Left colon (tissue), 2 donors: ENCODE measurements around the gene NBPF3. TPM values are rescaled to one million over a fixed set of nuclear protein-coding genes. Genes with fewer than 3 reads are reported as not detected.
"Not testable (repeated sequence)": the region's sequence is repeated elsewhere in the genome, so short reads cannot be mapped to it uniquely, and the experiment has no call there.

Source experiments
- ATAC-seq: fragments of 200-7000 bp; cut with Tn5 transposase; one replicate; pipeline ENCODE4 v1.9.1; 2020; ENCODE audit warnings: mild to moderate bottlenecking, moderate library complexity
- DNase-seq, 2 donors: peaks; one replicate each; pipeline ENCODE4 v3.0.0-alpha.2; 2020
- intact Hi-C, 2 donors: fragments of 100-400 bp; cut with DNase I in 1 of 2; cut with micrococcal nuclease in 1 of 2; formaldehyde crosslinking; loops; one replicate each; pipeline versions ENCODE4 v1.11.2 to v1.14.0; 2022; cut with DNase I, micrococcal nuclease
- total RNA-seq, 2 donors: library from RNA; stranded (reverse); fragmentation: NEBNext Ultra II Directional; extraction: Animal tissue kit (Norgen Biotek cat#: 25700); gene quantifications; one replicate each; pipeline ENCODE4 v1.2.1, GENCODE V29; 2021
- donor health status: DM: no; HTN: no; CAD: no.
- donor health status: DM: yes; HTN: yes; CAD: no.

NBPF3 gene
- total RNA-seq, 2 donors from 2014 or later = 4.4 to 9.5 TPM

GRCh38 chr1:21436488-21437340 is 3.2 kb upstream of the NBPF3 start:
- ATAC-seq (peak; percentile 50), DNase-seq (peak; percentile 20 to 34)
- intact Hi-C loops = no loop called here

GRCh38 chr1:21437341-21437640 is 2.6 kb upstream of the NBPF3 start:
- intact Hi-C loops = no loop called here
- no peak for DNase-seq
- ATAC-seq = no peak

GRCh38 chr1:21438646-21439312 is 1.2 kb upstream of the NBPF3 start:
- ATAC-seq, DNase-seq, intact Hi-C loops: not testable (repeated sequence)

GRCh38 chr1:21439345-21439720 is 604 bp upstream of the NBPF3 start:
- ATAC-seq = no peak
- intact Hi-C loops = no loop called here
- no peak for DNase-seq

- DNase-seq = peak in 1 of 2 donors; percentile 21
- ATAC-seq, intact Hi-C loops: not testable (repeated sequence)
Observed at GRCh38 chr1:21440630-21441125, 741 bp downstream of the NBPF3 start.

GRCh38 chr1:21446647-21447046 is 6.7 kb downstream of the NBPF3 start:
- ATAC-seq, intact Hi-C loops, DNase-seq: not testable (repeated sequence)

- no peak for ATAC-seq
- intact Hi-C loops = no loop called here
- no peak for DNase-seq
Observed at GRCh38 chr1:21447311-21447710, 7.4 kb downstream of the NBPF3 start.

- DNase-seq (no peak), ATAC-seq (no peak)
- intact Hi-C loops = no loop called here
Observed at GRCh38 chr1:21449906-21450305, 10.0 kb downstream of the NBPF3 start.

GRCh38 chr1:21451212-21451611 is 11.3 kb downstream of the NBPF3 start:
- intact Hi-C loops = no loop called here
- no peak for ATAC-seq
- no peak for DNase-seq

GRCh38 chr1:21451981-21452411 is 12.1 kb downstream of the NBPF3 start:
- DNase-seq (no peak), ATAC-seq (no peak)
- intact Hi-C loops = no loop called here

GRCh38 chr1:21453964-21454614 is 14.2 kb downstream of the NBPF3 start:
- DNase-seq, intact Hi-C loops: not testable (repeated sequence)
- peak; percentile 72 for ATAC-seq

GRCh38 chr1:21454904-21455303 is 15.0 kb downstream of the NBPF3 start:
- not testable (repeated sequence) for DNase-seq

GRCh38 chr1:21457654-21458053 is 17.7 kb downstream of the NBPF3 start:
- intact Hi-C loops = no loop called here

More at GRCh38 chr1:21454904-21455303, 15.0 kb downstream of the NBPF3 start:
- intact Hi-C loops = not testable (repeated sequence)
- peak; percentile 87 for ATAC-seq

GRCh38 chr1:21465127-21465526 is 25.2 kb downstream of the NBPF3 start:
- intact Hi-C loops, ATAC-seq, DNase-seq: not testable (repeated sequence)

More at GRCh38 chr1:21457654-21458053, 17.7 kb downstream of the NBPF3 start:
- DNase-seq (no peak), ATAC-seq (no peak)

- ATAC-seq, DNase-seq, intact Hi-C loops: not testable (repeated sequence)
Observed at GRCh38 chr1:21467946-21468345, 28.0 kb downstream of the NBPF3 start.

- no peak for ATAC-seq
- intact Hi-C loops = no loop called here
- DNase-seq = peak in 1 of 2 donors; percentile 20
Observed at GRCh38 chr1:21468599-21468998, 28.7 kb downstream of the NBPF3 start.

- intact Hi-C loops = no loop called here
- DNase-seq (no peak), ATAC-seq (no peak)
Observed at GRCh38 chr1:21469581-21469980, 29.6 kb downstream of the NBPF3 start.

GRCh38 chr1:21472861-21473260 is 32.9 kb downstream of the NBPF3 start:
- ATAC-seq (no peak), DNase-seq (no peak)
- intact Hi-C loops = no loop called here

- intact Hi-C loops = no loop called here
- DNase-seq (peak in 1 of 2 donors; percentile 38), ATAC-seq (peak; percentile 69)
Observed at GRCh38 chr1:21478356-21478755, 38.4 kb downstream of the NBPF3 start.
